SK-N-SH treated with all-trans-retinoic acid at 6 μM for 48 hours (cell line): Measurements from ENCODE around the gene CEACAM18.

Experiments used
- ARNTL ChIP-seq: fragments of 450-650 bp; formaldehyde crosslinking; IDR thresholded peaks from 2 replicates; pipeline ENCODE4 v1.5.0; 2020; ENCODE audit warnings: low read depth, mild to moderate bottlenecking, moderate library complexity, borderline replicate concordance
- ISL1 ChIP-seq: fragments of 250-450 bp; sonication (Bioruptor Pico); IDR thresholded peaks from 2 replicates; pipeline ENCODE4 v2.1.2; 2022; ENCODE audit warnings: mild to moderate bottlenecking, moderate library complexity
- PATZ1 ChIP-seq: fragments of 250-450 bp; sonication (Bioruptor Pico); IDR thresholded peaks from 2 replicates; pipeline ENCODE4 v1.8.0; 2020; ENCODE audit warnings: mild to moderate bottlenecking, moderate library complexity, borderline replicate concordance
- POU6F1 ChIP-seq: fragments of 250-450 bp; sonication (Bioruptor Pico); IDR thresholded peaks from 2 replicates; pipeline ENCODE4 v1.8.0; 2021; ENCODE audit warnings: low read depth, mild to moderate bottlenecking, moderate library complexity, borderline replicate concordance
- PPARA ChIP-seq: fragments of 250-450 bp; sonication (Bioruptor Pico); IDR thresholded peaks from 2 replicates; pipeline ENCODE4 v1.5.0; 2020; ENCODE audit warnings: mild to moderate bottlenecking, borderline replicate concordance
- RARB ChIP-seq: fragments of 250-450 bp; sonication (Bioruptor Pico); IDR thresholded peaks from 2 replicates; pipeline ENCODE4 v1.8.0; 2021; ENCODE audit warnings: mild to moderate bottlenecking, moderate library complexity
- ZC3H10 ChIP-seq: fragments of 250-450 bp; sonication (Bioruptor Pico); IDR thresholded peaks from 2 replicates; pipeline ENCODE4 v1.5.1; 2021; ENCODE audit warnings: mild to moderate bottlenecking, moderate library complexity
- ZFP3 ChIP-seq: fragments of 250-450 bp; sonication (Bioruptor Pico); IDR thresholded peaks from 2 replicates; pipeline ENCODE4 v1.5.0; 2020; ENCODE audit warnings: mild to moderate bottlenecking, moderate library complexity
- ZFP30 ChIP-seq: fragments of 450-650 bp; formaldehyde crosslinking; IDR thresholded peaks from 2 replicates; pipeline ENCODE4 v1.5.0; 2022; ENCODE audit warnings: mild to moderate bottlenecking, moderate library complexity
- ZNF70 ChIP-seq: fragments of 450-650 bp; formaldehyde crosslinking; IDR thresholded peaks from 2 replicates; pipeline ENCODE4 v1.5.0; 2020; ENCODE audit warnings: mild to moderate bottlenecking, moderate library complexity

- TF ChIP-seq PATZ1 (CRISPR knock-in tag) (no peak), ARNTL (no peak), ZFP30 (no peak), ZFP3 (CRISPR knock-in tag) (no peak), ZNF70 (CRISPR knock-in tag) (no peak), RARB (CRISPR knock-in tag) (no peak), ZC3H10 (CRISPR knock-in tag) (no peak), ISL1 (CRISPR knock-in tag) (no peak), PPARA (CRISPR knock-in tag) (no peak), POU6F1 (CRISPR knock-in tag) (no peak)
These were observed 5.7 kb upstream of the CEACAM18 start for GRCh38 chr19:51472607-51473006.
